Kidney (tissue), 14 donors: ENCODE results near the gene RIOX2. TPM values are rescaled to one million over a fixed set of nuclear protein-coding genes. Genes with fewer than 3 reads are reported as not detected.

Source experiments
- DNase-seq, 5 donors: peaks; one replicate each; pipeline ENCODE4 v3.0.0-alpha.2; 2013 to 2020
- FAIRE-seq: peaks from 2 replicates; lab custom pipeline; 2012; peaks lifted over from hg19 to GRCh38; lab: Jason Lieb, UNC
- H3K27ac ChIP-seq, 2 donors: one replicate each; pipeline ENCODE4 v1.7.0; 2013; ENCODE audit warnings: low read depth in 2 of 2, low read length in 2 of 2, inconsistent platforms in 1 of 2
- H3K27me3 ChIP-seq: one replicate; pipeline ENCODE4 v1.7.1; 2013; ENCODE audit warnings: low read length, inconsistent platforms; ENCODE audit not compliant: control insufficient read depth, insufficient read depth
- H3K36me3 ChIP-seq, 3 donors: one replicate each; pipeline versions ENCODE4 v1.7.0 to v1.7.1; 2013; ENCODE audit warnings: low read length in 3 of 3, control low read depth in 1 of 3, inconsistent platforms in 1 of 3; ENCODE audit not compliant: insufficient read depth in 3 of 3, control insufficient read depth in 2 of 3
- H3K4me1 ChIP-seq, 3 donors: one replicate each; pipeline versions ENCODE4 v1.7.0 to v1.7.1; 2013; ENCODE audit warnings: low read length in 3 of 3, inconsistent platforms in 1 of 3, low read depth in 1 of 3; ENCODE audit not compliant: control insufficient read depth in 2 of 3, insufficient read depth in 2 of 3
- H3K4me3 ChIP-seq, 3 donors: one replicate each; pipeline versions ENCODE4 v1.7.0 to v1.8.1; 2013; ENCODE audit warnings: low read length in 3 of 3, control low read depth in 1 of 3, inconsistent platforms in 1 of 3
- H3K9ac ChIP-seq, 3 donors: one replicate each; pipeline versions ENCODE4 v1.7.0 to v1.7.1; 2013; ENCODE audit warnings: low read length in 3 of 3, control low read depth in 1 of 3, inconsistent platforms in 1 of 3
- H3K9me3 ChIP-seq, 3 donors: one replicate each; pipeline versions ENCODE4 v1.7.0 to v1.7.1; 2013; ENCODE audit warnings: low read length in 3 of 3, control low read depth in 1 of 3, inconsistent platforms in 1 of 3; ENCODE audit not compliant: control insufficient read depth in 2 of 3, insufficient read depth in 1 of 3
- intact Hi-C: fragments of 100-400 bp; cut with DNase I; formaldehyde crosslinking; loops from one replicate; pipeline ENCODE4 v1.11.1; 2022
- polyA plus RNA-seq: library from polyadenylated mRNA; stranded (reverse); fragments of 350-450 nt; fragmentation: Illumina TruSeq; extraction: RNeasy Lipid Tissue Mini Kit (QIAGEN cat#74804); gene quantifications from one replicate; pipeline ENCODE4 v1.2.3, GENCODE V29; 2014; ENCODE audit warnings: low read depth, low replicate concordance; ENCODE audit not compliant: insufficient read depth
- total RNA-seq: library from RNA; stranded (reverse); fragmentation: NEBNext Ultra II Directional; extraction: Animal tissue kit (Norgen Biotek cat#: 25700); gene quantifications from one replicate; pipeline ENCODE4 v1.2.1, GENCODE V29; 2021
- TF ChIP-seq, protein P1 (sequence below): IDR thresholded peaks from 3 replicates; pipeline ENCODE4 v1.5.1; 2012; ENCODE audit warnings: mild to moderate bottlenecking, moderate library complexity, borderline replicate concordance; ENCODE audit not compliant: insufficient read depth; ENCODE audit errors: extremely low read depth
- donor health status: control.
- donor health status: control.
- donor health status: control.
- donor health status: control.
- donor health status: control.
- donor health status: DM: yes; HTN: yes; CAD: no.
- donor health status: Normal renal cell carcinoma (clear cell type).

The RIOX2 gene
- total and polyA plus RNA-seq, 2 donors from 2014 or later = 19.8 to 26.7 TPM

DNA sequence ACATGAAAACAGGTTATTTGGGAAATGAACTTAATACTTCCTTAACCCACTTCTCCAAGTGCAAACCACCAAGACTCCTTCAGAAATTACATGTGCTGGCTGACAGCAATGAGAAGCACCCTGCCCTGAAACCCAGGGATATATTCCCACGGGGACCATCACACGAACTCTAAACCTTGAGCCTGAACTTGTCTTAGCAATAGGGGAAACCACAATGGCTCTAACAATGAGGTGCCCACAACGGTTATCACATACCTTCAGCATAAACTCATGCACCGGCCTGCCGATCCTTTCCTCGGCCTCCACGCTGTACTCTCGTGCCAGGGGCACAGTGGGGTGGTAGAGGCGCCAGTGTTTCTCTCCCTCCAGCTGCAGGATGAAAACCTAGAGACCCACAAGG is 13.4 kb downstream of the RIOX2 start:
- Histone ChIP-seq H3K27ac (no peak overlapping the region), H3K4me1 (peaks cover 0 to 8% (median 3%) of the 10 kb centered on the region in 3 donors), H3K4me3 (no peak overlapping the region), H3K27me3 (no peaks in the 10 kb centered on the region), H3K9ac (no peak overlapping the region), H3K9me3 (no peaks in the 10 kb centered on the region), H3K36me3 (peaks cover 2 to 10% (median 6%) of the 10 kb centered on the region in 3 donors)
- TF ChIP-seq, protein P1, sequence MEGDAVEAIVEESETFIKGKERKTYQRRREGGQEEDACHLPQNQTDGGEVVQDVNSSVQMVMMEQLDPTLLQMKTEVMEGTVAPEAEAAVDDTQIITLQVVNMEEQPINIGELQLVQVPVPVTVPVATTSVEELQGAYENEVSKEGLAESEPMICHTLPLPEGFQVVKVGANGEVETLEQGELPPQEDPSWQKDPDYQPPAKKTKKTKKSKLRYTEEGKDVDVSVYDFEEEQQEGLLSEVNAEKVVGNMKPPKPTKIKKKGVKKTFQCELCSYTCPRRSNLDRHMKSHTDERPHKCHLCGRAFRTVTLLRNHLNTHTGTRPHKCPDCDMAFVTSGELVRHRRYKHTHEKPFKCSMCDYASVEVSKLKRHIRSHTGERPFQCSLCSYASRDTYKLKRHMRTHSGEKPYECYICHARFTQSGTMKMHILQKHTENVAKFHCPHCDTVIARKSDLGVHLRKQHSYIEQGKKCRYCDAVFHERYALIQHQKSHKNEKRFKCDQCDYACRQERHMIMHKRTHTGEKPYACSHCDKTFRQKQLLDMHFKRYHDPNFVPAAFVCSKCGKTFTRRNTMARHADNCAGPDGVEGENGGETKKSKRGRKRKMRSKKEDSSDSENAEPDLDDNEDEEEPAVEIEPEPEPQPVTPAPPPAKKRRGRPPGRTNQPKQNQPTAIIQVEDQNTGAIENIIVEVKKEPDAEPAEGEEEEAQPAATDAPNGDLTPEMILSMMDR = no peak
- intact Hi-C loops = no loop called here
- FAIRE-seq (no peak), DNase-seq (no peak)

DNA sequence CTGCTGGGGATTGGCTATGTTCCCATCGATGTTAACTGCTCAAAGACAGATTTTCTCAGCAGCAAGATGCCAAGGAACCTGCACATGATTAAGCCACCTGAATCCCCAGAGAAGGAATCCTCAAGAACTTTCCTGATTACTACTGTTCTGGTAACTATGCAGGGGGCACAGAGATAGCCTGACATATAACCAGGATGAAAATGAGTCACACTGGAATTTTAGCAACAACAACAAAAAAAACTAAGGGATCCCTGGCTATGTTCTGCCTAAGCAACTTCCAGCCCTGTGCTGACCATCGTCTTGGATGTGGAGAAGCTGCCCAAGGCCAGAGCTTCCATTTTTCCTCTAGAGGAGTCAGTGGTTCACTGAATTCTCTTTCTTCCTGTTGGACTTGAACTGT is 13.8 kb downstream of the RIOX2 start:
- Histone ChIP-seq H3K4me3 (no peak overlapping the region), H3K36me3 (peaks cover 2 to 10% (median 6%) of the 10 kb centered on the region in 3 donors), H3K4me1 (peaks cover 0 to 8% (median 0%) of the 10 kb centered on the region in 3 donors), H3K9ac (no peak overlapping the region), H3K9me3 (no peaks in the 10 kb centered on the region), H3K27ac (peak overlapping the region in 1 of 2 donors; percentile 24), H3K27me3 (no peaks in the 10 kb centered on the region)
- intact Hi-C loops = no loop called here
- TF ChIP-seq, protein P1 = no peak
- FAIRE-seq = no peak
- no peak for DNase-seq

DNA sequence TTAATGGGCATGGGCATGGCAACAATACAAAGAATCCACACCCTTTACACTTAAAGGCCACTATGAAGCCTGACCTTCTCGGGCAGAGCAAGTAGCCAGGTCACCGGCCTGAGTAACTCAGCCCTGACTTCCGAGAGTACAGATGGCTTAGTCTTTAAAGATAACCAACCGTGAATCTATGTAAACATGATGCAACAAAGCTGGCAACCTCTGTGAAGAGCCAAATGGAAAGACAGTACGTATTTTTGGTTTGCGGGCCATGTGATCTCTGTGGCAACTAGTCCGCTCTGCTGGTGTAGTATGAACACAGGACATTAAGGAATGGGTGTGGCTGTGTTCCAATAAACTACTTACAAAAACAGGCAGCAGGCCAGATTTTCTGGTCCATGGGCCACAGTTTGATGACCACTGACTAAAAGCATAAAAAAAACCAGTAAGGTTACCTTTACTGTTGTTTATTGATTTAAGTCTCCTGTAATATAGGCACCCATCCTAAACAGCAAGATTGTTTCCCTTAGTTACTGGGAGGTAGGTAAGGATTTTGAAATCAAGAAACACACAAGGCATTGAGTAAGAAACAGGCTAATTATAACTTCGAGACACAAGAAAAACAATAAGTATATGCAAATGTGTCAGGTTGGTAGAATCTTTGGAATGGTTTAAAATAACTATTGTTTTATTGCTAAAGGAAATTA is 14.5 kb downstream of the RIOX2 start:
- Histone ChIP-seq H3K36me3 (peaks cover 2 to 10% (median 6%) of the 10 kb centered on the region in 3 donors), H3K9ac (peak overlapping the region in 1 of 3 donors; percentile 26), H3K9me3 (no peaks in the 10 kb centered on the region), H3K4me1 (peaks cover 0 to 8% (median 0%) of the 10 kb centered on the region in 3 donors), H3K27me3 (no peaks in the 10 kb centered on the region), H3K27ac (peak overlapping the region in 1 of 2 donors; percentile 24), H3K4me3 (no peak overlapping the region)
- TF ChIP-seq, protein P1 = no peak
- no peak for FAIRE-seq
- intact Hi-C loops = no loop called here
- no peak for DNase-seq
